Stimulated activated CD4-positive, alpha-beta T cell treated with anti-CD3 and anti-CD28 coated beads, TNF-alpha, amount 100 ng/mL, for 24 hours (primary cell): ENCODE measurements around the gene BBLN.
"Not testable (repeated sequence)": the region's sequence is repeated elsewhere in the genome, so short reads cannot be mapped to it uniquely, and the experiment has no call there.

Experiments used
- DNase-seq, 3 experiments: peaks; one replicate each; pipeline ENCODE4 v3.0.0-alpha.2; 2020; ENCODE audit warnings: low read depth in 3 of 3

The BBLN gene

GRCh38 chr9:128124451-128124850 is 35.6 kb upstream of the BBLN start:
- no peak for DNase-seq

- peak in 1 of 3 experiments; percentile 40 for DNase-seq
These were observed 35.0 kb upstream of the BBLN start for GRCh38 chr9:128124873-128125579.

GRCh38 chr9:128125580-128126354 is 34.3 kb upstream of the BBLN start:
- no peak for DNase-seq

- peak; percentile 45 to 78 (median 62) for DNase-seq
These were observed 32.5 kb upstream of the BBLN start, which contains the start of gene PTGES2 for GRCh38 chr9:128127568-128127989. PTGES2 (minus strand) TSS chr9:128127729; CDS start chr9:128127717, 12 bp downstream.

GRCh38 chr9:128127990-128128835 is 31.9 kb upstream of the BBLN start:
- peak; percentile 62 to 79 (median 70) for DNase-seq

- DNase-seq: no peak
These were observed 31.1 kb upstream of the BBLN start for GRCh38 chr9:128128836-128129590.

- peak in 1 of 3 experiments; percentile 64 for DNase-seq
These were observed 30.0 kb upstream of the BBLN start for GRCh38 chr9:128129976-128130590.

GRCh38 chr9:128130651-128131050 is 29.4 kb upstream of the BBLN start:
- DNase-seq: not testable (repeated sequence)

GRCh38 chr9:128131346-128131745 is 28.7 kb upstream of the BBLN start:
- not testable (repeated sequence) for DNase-seq

GRCh38 chr9:128132139-128132538 is 27.9 kb upstream of the BBLN start:
- not testable (repeated sequence) for DNase-seq

GRCh38 chr9:128135561-128135960 is 24.5 kb upstream of the BBLN start:
- DNase-seq: not testable (repeated sequence)

GRCh38 chr9:128136816-128137793 is 23.0 kb upstream of the BBLN start:
- DNase-seq: no peak

GRCh38 chr9:128138001-128138400 is 22.1 kb upstream of the BBLN start:
- no peak for DNase-seq

- no peak for DNase-seq
These were observed 20.4 kb upstream of the BBLN start for GRCh38 chr9:128139621-128140020.

- no peak for DNase-seq
These were observed 18.5 kb upstream of the BBLN start for GRCh38 chr9:128141604-128142003.

GRCh38 chr9:128142061-128142460 is 18.0 kb upstream of the BBLN start:
- DNase-seq: no peak

- no peak for DNase-seq
These were observed 17.5 kb upstream of the BBLN start for GRCh38 chr9:128142596-128142995.

GRCh38 chr9:128143525-128144238 is 16.4 kb upstream of the BBLN start:
- no peak for DNase-seq
